Stimulated activated naive B cell treated with anti-CD40 and anti-IgM and Interleukin-4, amounts not matched to agents 10 μg/mL and 1 μg/mL and 100 μg/mL, for 72 hours (primary cell): ENCODE measurements around the gene COL4A1.
"Not testable (repeated sequence)": the region's sequence is repeated elsewhere in the genome, so short reads cannot be mapped to it uniquely, and the experiment has no call there.

Experiments
- ATAC-seq, 2 donors: fragments of 150-1000 bp; cut with Tn5 transposase; replicated peaks; 2 replicates each; pipeline ENCODE4 v1.10.0; 2021; ENCODE audit warnings: moderate library complexity in 1 of 2
- DNase-seq: peaks from one replicate; pipeline ENCODE4 v3.0.0; 2021
- H3K27ac Mint-ChIP-seq: one replicate; pipeline ENCODE4 v1.8.0; 2022; ENCODE audit warnings: mild to moderate bottlenecking, mixed read lengths
- H3K27me3 Mint-ChIP-seq, 2 donors: one replicate each; pipeline ENCODE4 v1.8.0; 2022; ENCODE audit warnings: mixed read lengths in 2 of 2
- H3K36me3 Mint-ChIP-seq, 2 donors: one replicate each; pipeline ENCODE4 v1.8.0; 2022; ENCODE audit warnings: mixed read lengths in 2 of 2, mild to moderate bottlenecking in 1 of 2
- H3K4me1 Mint-ChIP-seq, 2 donors: one replicate each; pipeline ENCODE4 v1.8.0; 2022; ENCODE audit warnings: mixed read lengths in 2 of 2, mild to moderate bottlenecking in 1 of 2
- H3K4me3 Mint-ChIP-seq, 2 donors: one replicate each; pipeline ENCODE4 v1.8.0; 2022; ENCODE audit warnings: mild to moderate bottlenecking in 2 of 2, mixed read lengths in 2 of 2, moderate library complexity in 1 of 2
- H3K9me3 Mint-ChIP-seq, 2 donors: one replicate each; pipeline ENCODE4 v1.8.0; 2022; ENCODE audit warnings: mixed read lengths in 2 of 2, mild to moderate bottlenecking in 1 of 2

Gene COL4A1

DNA sequence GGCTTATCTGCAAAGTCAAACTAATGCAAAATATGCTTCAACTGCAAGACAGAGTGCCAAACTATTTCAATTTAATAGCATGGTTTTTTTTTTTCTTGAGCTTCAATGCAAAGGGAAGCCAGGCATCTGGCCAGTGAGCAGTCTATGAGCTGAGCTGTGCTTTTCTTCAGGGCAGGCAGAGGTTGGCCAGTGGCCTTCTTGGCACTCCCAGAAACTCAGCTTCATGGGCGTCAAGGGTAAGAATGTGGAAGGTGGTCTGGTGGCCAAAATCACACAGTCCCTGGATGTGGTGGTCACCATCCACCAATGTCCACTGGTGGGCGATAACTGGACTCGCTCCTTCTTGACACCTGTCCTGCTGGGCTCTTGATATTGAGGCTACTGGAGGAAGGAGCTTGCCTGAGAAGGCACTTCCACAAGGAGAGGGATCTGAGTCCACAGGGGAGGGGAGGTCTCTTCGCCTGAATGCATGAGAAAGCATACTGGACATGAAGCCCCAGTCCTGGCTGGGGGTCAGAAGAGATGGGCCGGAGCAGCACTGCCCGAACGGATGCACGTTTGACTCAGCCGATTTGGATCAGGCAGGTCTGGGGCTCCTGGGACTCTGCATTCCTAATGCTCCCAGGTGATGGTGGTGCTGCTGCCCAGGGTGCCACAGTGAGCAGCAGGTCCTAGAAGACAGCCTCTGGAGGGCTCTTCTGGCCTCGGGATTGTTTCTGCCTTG lies 17.2 kb upstream of the COL4A1 start:
- no peaks in the 10 kb centered on the region for H3K36me3 Mint-ChIP-seq
- peaks cover 40 to 68% of the 10 kb centered on the region in 2 donors for H3K27me3 Mint-ChIP-seq
- H3K4me1 Mint-ChIP-seq = no peaks in the 10 kb centered on the region
- DNase-seq = no peak
- H3K4me3 Mint-ChIP-seq = no peak overlapping the region
- H3K9me3 Mint-ChIP-seq = no peaks in the 10 kb centered on the region
- no peak overlapping the region for H3K27ac Mint-ChIP-seq
- no peak for ATAC-seq

DNA sequence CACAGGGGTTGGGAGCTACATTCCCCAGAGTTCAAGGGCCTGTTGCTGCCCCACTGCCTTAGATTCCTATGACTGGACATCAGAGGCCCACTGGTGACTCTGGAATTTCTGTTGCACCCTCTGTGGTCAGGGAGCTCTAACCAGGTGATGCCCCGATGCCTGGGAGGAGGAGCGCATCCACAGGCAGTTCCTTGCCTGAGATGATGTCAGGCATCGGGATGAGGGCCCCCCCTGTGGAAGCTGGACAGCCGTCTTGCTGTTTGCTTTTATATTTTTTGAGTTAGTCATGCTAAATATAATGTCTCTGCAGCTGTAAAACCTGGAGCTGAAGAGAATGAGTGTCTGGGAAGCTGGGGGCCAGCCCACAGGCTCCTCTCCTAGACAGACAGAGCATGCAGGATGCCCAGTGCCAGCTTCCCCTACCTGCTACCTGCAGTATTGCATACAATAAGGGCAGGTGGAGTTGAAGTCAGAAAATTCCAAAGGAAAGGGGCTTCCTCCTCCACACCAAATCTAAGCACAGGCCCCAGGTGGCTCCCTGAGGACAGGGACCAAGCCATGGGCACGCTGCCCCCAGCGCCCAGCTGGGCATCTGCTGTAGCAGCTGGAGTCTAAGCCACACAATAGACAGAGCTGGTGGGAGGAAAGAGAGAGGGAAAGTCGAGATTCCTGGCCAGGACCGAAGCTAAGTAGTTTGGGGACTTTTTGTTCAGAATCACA lies 16.4 kb upstream of the COL4A1 start:
- ATAC-seq (no peak), DNase-seq (no peak)
- Mint-ChIP-seq H3K27me3 (peaks cover 42 to 71% of the 10 kb centered on the region in 2 donors), H3K4me3 (no peak overlapping the region), H3K27ac (no peak overlapping the region), H3K36me3 (no peaks in the 10 kb centered on the region), H3K4me1 (no peaks in the 10 kb centered on the region), H3K9me3 (no peaks in the 10 kb centered on the region)

DNA sequence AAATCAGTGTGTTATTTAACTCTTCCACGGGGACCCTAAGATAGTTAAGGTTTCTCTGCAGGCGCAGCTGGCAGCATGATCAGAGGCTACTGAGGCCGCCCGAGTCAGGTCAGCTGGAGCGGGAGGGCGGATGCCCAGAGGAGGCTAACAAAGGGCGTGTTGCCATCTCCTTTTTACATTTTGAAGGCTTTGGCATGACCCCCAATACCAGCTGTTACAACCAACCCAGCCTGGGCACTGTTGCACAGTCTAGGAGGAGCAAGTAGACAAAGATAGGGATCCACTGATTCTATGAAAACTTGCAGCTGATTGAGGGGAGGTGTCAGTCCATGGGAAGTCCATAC lies 15.8 kb upstream of the COL4A1 start:
- H3K4me3 Mint-ChIP-seq = no peak overlapping the region
- H3K36me3 Mint-ChIP-seq = no peaks in the 10 kb centered on the region

DNA sequence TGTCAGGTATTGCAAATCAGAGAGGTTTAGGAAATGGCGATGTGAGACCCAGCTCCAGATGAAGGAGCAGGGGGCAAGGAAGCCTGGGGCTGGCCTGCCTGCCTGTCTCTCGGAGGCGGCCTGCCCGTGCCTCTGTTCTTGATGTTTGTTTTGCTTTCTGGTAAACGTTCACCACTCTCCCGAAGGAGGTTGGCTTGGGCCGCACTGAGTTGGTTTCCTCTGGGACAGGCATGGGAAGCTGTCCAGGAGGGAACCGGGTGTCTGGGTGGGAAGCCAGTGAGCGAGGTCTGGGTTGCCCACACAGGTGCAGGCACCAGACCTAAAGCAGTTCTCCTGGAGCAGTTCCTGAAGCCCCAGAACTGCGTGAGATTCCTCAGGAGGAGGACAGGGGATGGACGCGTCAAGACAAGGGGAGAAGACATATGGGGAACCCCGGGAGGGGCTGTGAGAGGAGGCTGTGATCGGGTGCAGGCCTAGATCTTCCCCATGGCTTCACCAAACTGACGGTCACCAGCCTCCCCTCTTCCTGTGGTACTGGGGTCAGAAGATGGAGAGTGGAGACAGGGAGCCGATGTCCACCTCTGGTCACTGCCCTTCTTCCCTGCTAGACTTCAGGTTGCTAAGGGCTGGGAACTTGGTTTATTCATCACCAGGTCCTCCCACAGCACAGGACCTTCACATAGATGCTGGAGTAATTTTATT lies 15.3 kb upstream of the COL4A1 start:
- H3K36me3 Mint-ChIP-seq = no peaks in the 10 kb centered on the region
- peaks cover 38 to 70% of the 10 kb centered on the region in 2 donors for H3K27me3 Mint-ChIP-seq

More for the DNA sequence above, 15.8 kb upstream of the COL4A1 start:
- no peaks in the 10 kb centered on the region for H3K4me1 Mint-ChIP-seq
- no peak for DNase-seq
- peaks cover 40 to 71% of the 10 kb centered on the region in 2 donors for H3K27me3 Mint-ChIP-seq
- no peak for ATAC-seq
- H3K27ac Mint-ChIP-seq = no peak overlapping the region
- no peaks in the 10 kb centered on the region for H3K9me3 Mint-ChIP-seq

DNA sequence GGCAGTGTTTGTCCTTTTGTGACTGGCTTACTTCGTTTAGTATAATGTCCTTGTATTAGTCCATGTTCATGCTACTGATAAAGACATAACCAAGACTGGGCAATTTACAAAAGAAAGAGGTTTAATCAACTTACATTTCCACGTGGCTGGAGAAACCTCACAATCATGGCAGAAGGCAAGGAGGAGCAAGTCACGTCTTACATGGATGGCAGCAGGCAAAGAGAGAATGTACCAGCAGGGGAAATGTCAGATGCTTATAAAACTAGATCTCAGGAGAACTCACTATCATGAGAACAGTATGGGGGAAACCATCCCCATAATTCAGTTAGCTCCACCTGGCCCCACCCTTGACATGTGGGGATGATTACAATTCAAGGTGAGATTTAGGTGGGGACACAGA lies 14.6 kb upstream of the COL4A1 start:
- peaks cover 35 to 67% of the 10 kb centered on the region in 2 donors for H3K27me3 Mint-ChIP-seq
- ATAC-seq = not testable (repeated sequence)

More for the DNA sequence above, 15.3 kb upstream of the COL4A1 start:
- ATAC-seq (no peak), DNase-seq (no peak)
- H3K27ac Mint-ChIP-seq = no peak overlapping the region
- H3K4me3 Mint-ChIP-seq = no peak overlapping the region
- H3K4me1 Mint-ChIP-seq = no peaks in the 10 kb centered on the region
- no peaks in the 10 kb centered on the region for H3K9me3 Mint-ChIP-seq

DNA sequence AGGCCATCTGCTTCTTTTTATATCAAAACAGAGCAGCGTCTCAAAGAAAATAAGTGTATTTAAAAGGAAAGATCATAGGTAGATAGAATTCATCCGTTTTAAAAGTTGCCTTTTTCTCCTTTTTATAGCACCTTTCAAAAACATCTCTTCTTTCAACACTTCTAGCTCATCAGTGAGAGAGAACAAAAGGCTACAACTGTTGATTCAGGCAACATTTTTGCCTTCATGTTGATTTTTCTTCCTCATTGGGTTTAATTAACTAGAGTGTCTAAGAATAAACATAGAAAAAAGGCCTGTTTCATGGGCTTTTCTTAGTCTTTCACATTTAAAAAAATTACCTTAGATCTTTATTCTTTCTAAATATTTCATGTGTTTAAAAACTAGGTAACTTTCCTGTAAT lies 13.7 kb upstream of the COL4A1 start:
- ATAC-seq = no peak
- Mint-ChIP-seq H3K27ac (no peak overlapping the region), H3K4me1 (no peaks in the 10 kb centered on the region)

More for the DNA sequence above, 14.6 kb upstream of the COL4A1 start:
- H3K4me3 Mint-ChIP-seq, H3K9me3 Mint-ChIP-seq, H3K4me1 Mint-ChIP-seq, H3K36me3 Mint-ChIP-seq, H3K27ac Mint-ChIP-seq, DNase-seq: not testable (repeated sequence)

DNA sequence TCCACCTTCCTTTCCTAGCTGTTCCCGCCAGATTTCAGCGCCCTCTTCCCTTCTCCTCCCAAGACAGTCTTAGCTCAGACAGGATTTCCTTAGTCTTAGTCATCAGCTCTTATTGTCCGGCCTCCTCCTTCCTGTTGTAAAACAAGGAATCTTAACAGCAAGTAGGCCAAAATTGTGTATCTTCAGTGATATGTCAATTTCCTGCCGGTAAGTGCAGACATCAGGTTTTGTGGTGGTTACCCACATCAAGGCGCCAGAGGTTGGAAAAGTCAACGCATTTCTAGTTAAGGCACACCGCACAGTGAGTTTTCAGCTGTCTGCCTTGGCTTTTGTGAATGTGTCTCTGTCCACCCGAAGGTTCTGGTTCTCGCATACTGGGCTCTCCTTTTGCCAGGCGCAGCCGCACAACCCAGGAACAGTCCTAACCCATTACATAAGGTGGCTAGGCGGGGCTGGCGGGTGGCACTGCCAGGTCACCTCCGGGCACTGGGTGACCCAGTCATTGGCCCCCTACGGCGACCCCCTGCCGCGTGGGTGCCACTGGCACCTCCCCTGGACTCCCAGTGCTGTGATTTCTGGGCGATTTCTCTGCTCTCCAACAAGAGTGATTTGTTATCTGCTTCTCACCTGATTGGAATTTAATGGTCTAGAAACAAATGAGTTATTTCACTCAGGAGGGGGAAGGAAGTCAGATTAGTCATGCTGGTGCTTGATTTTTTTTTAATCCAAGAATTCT lies 13.0 kb upstream of the COL4A1 start:
- no peaks in the 10 kb centered on the region for H3K4me1 Mint-ChIP-seq
- H3K9me3 Mint-ChIP-seq = no peaks in the 10 kb centered on the region
- no peaks in the 10 kb centered on the region for H3K36me3 Mint-ChIP-seq
- no peak overlapping the region for H3K27ac Mint-ChIP-seq
- DNase-seq (no peak), ATAC-seq (no peak)
- H3K4me3 Mint-ChIP-seq = no peak overlapping the region
- peaks cover 39 to 59% of the 10 kb centered on the region in 2 donors for H3K27me3 Mint-ChIP-seq

More for the DNA sequence above, 13.7 kb upstream of the COL4A1 start:
- Mint-ChIP-seq H3K9me3 (no peaks in the 10 kb centered on the region), H3K36me3 (no peaks in the 10 kb centered on the region), H3K27me3 (peaks cover 36 to 60% of the 10 kb centered on the region in 2 donors), H3K4me3 (no peak overlapping the region)
- no peak for DNase-seq

DNA sequence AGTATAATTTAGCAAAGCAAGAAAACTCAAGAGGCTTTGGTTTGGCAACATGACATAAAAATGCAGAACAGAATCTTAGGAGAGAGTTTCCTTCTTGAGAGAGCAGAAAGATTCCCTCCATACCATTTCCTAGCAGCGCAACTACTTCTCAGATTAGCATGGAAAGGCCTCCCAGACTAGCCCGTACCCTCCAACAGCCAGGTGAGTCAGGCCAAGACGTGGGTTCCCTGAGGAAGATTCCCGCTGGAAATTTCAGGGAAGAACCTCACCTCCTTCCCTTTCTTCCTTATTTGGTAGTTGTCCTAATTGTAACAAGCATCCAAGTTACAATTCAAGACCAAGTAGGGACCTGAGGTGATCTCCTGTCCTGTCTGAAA lies 12.4 kb upstream of the COL4A1 start:
- peaks cover 35 to 55% of the 10 kb centered on the region in 2 donors for H3K27me3 Mint-ChIP-seq
- H3K4me1 Mint-ChIP-seq = no peaks in the 10 kb centered on the region
- H3K27ac Mint-ChIP-seq = no peak overlapping the region
- DNase-seq (no peak), ATAC-seq (no peak)
- no peaks in the 10 kb centered on the region for H3K36me3 Mint-ChIP-seq
- H3K9me3 Mint-ChIP-seq = no peaks in the 10 kb centered on the region
- H3K4me3 Mint-ChIP-seq = no peak overlapping the region

DNA sequence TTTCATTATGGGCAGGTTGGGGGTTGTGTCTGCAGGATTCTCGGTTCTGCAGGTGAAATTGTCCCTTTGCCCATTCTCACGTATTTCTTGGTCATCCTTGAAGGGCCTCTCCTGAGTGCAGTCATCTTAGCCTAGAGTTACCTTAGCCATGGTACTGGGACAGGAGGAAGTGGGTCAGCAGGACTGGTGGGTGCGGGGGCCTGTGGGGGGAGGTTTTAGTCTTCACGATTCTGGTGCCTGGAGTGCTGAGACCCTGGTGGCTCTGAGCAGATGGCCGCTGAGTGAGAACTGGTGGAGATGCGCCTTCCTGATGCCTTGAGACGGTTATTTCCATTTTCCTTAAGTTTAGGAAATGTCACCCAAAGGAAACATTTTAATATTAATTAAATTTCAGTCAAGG lies 12.0 kb upstream of the COL4A1 start:
- Mint-ChIP-seq H3K4me3 (no peak overlapping the region), H3K4me1 (no peaks in the 10 kb centered on the region), H3K27ac (no peak overlapping the region), H3K9me3 (no peaks in the 10 kb centered on the region), H3K27me3 (peaks cover 40 to 50% of the 10 kb centered on the region in 2 donors), H3K36me3 (no peaks in the 10 kb centered on the region)
- DNase-seq (no peak), ATAC-seq (no peak)

DNA sequence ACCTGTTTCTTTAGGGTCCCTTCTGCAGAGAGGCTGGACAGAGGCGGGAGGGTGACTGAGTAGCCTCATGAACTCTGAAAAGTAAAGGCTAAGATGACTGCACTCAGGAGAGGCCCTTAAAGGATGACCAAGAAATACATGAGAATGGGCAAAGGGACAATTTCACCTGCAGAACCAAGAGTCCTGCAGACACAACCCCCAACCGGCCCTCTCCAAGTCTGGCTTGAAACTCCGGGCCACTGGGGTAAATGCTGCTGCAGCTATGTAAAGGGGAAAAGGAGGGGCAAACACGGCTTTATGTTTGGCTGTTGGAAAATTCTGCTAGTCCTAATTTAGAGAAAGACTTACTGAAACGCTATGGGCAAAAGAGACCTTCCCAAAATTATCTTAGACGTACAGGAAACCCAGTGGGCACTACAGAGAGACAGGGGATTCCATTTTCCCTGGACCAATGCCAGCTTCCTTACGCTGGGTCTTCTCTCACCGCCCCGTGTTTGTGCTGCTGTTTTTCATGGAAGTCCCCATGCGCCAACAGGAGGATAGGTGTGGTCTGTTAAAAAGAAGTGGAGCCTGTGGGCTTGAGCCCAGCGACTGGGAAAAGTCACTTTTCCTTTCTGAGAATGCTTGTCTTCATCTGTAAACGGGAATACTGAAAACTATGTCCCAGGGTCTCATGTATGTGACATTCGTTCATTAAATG lies 10.7 kb upstream of the COL4A1 start:
- Mint-ChIP-seq H3K4me3 (no peak overlapping the region), H3K36me3 (no peaks in the 10 kb centered on the region), H3K9me3 (no peaks in the 10 kb centered on the region), H3K27ac (no peak overlapping the region), H3K27me3 (peaks cover 42% of the 10 kb centered on the region in 2 donors), H3K4me1 (no peaks in the 10 kb centered on the region)
- ATAC-seq (no peak), DNase-seq (no peak)

DNA sequence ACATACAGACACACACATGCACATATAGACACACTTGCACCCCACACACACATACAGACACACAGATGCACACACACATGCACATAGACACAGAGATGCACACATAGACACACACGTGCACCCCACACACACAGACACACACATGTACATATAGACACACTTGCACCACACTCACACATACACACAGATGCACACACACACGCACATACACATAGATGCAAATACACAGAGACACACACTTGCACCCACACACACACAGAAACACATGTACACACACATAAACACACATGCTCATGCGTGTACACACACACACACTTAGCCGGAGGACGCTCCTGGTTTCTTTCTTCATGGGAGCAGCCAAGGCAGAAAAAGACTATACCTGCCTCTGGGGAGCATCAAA lies 10.1 kb upstream of the COL4A1 start:
- no peak for DNase-seq
- no peak for ATAC-seq
- H3K36me3 Mint-ChIP-seq = no peaks in the 10 kb centered on the region
- no peak overlapping the region for H3K4me3 Mint-ChIP-seq
- peaks cover 39 to 42% of the 10 kb centered on the region in 2 donors for H3K27me3 Mint-ChIP-seq
- no peaks in the 10 kb centered on the region for H3K9me3 Mint-ChIP-seq
- no peaks in the 10 kb centered on the region for H3K4me1 Mint-ChIP-seq
- no peak overlapping the region for H3K27ac Mint-ChIP-seq

DNA sequence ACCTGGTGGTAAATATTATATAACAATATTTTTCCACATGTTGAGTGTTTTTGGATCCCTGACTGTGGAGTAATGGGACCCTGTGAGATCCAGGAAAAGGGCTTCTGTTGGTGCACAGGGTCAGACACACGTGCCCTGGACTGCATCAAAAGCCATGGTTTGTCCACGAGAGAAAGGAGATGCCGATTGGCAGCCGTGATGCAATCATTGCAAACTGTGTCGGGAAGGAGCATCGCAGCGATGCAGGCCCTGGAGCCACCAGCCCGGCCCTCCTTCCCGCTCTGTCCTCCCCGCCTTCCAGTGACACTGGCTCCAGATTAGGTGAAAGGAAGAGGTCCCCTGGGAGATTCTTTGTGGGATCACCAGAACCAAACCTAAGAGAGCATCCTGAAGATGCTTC lies 9.2 kb upstream of the COL4A1 start:
- Mint-ChIP-seq H3K4me1 (no peaks in the 10 kb centered on the region), H3K9me3 (no peaks in the 10 kb centered on the region), H3K36me3 (no peaks in the 10 kb centered on the region), H3K27me3 (peaks cover 40 to 44% of the 10 kb centered on the region in 2 donors), H3K4me3 (no peak overlapping the region), H3K27ac (no peak overlapping the region)
- DNase-seq (no peak), ATAC-seq (no peak)

DNA sequence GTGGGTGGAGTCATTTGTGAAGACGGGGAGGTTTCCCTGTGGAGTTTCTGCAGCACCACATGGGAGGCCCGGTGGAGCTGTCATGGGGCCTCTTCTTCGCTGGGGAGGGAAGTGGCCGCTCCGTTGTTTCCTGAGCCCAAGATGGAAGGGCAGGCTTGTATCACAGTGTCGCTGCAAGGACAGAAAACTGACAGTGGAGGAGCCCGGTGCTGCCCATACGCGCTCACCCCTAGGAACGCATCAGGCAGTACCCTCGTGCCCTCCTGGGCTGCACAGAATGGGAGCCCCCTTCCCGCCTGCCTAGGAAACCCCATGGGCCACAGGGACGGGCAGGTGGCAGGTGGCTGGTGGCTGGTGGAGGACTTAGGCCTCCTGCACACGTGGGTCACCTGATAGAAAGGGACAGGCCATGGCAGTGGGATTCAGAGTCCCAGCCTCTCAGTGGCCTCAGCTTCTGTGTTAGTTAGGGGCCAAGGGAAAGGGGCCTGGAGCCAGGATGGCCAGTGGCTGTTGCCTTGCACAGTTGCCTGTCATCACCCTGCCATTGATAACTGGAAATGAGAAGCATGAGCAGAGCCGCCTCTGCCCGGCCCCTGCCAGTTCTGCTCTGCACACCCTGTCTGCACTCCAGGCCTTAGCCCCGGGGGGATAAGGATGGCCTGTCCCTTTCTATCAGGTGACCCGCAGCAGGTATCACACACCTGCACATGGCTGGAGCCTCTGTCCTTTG lies 7.7 kb upstream of the COL4A1 start:
- H3K4me1 Mint-ChIP-seq = no peaks in the 10 kb centered on the region
- no peak overlapping the region for H3K4me3 Mint-ChIP-seq
- ATAC-seq (no peak), DNase-seq (no peak)
- H3K36me3 Mint-ChIP-seq = no peaks in the 10 kb centered on the region
- no peaks in the 10 kb centered on the region for H3K9me3 Mint-ChIP-seq
- H3K27me3 Mint-ChIP-seq = peaks cover 47 to 54% of the 10 kb centered on the region in 2 donors
- H3K27ac Mint-ChIP-seq = no peak overlapping the region
